SW 1271 (cell line): ENCODE results near the gene ARHGEF40.

Experiments used
- DNase-seq, 2 experiments: peaks; one replicate each; lab custom pipeline; 2025; lab: John Stamatoyannopoulos, UW

The ARHGEF40 gene

GRCh38 chr14:21098076-21098891 is 28.2 kb downstream of the ARHGEF40 start, which contains the start of gene ZNF219:
ZNF219 (minus strand) TSS chr14:21098655; CDS start chr14:21093591, 5,064 bp downstream.
- DNase-seq: peak in 1 of 2 experiments; percentile 59

DNA sequence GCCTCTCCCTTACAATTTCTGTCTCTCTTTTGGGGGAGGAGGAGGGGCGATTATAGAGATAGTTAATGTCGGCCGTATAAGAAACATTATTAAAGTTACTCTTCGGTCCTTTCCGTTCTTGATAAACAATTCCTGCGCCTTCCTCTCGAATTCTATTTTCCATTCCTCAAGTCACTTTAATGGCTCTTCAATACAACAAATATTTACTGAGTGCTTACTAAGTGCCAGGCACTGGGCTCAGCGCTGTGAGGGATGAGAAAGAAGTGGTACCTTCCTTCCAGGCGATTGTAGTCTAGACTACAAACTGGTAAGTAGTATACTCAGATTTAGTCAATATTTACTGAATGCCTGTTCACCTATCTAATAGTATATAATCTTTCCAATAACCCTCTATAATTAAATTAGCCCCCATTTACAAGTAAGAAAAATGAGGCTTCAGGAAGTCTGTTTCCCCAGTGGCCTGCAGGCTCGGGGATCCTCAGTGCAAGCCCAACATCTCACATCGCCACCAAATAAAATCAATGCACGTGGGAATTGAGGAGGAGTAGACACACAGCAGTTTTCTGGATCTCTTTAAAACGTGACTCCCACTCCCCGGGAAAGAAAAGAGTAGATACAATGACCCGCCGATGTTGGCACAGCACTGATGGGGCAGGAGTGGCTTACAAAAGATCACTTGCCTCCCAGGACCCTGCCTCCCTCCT is 28.9 kb downstream of the ARHGEF40 start:
- no peak for DNase-seq

DNA sequence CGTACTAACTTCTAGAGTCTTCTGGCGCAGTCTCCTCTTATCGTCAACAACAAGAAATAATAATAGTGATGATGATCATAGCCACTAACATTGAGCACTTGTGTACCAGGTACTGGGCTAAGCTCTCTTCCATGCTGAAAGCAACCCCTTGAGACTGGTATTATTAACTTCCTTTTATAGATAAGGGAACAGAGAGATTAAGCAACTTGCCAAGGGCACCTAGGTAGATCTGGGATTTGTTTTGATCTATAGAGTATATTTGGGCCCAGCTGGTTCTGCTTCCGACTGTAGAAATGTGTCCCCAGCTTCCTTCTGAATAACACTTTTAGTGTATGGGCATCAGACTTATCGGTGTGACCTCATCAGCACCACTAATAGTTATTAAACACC is 29.5 kb downstream of the ARHGEF40 start:
- no peak for DNase-seq

DNA sequence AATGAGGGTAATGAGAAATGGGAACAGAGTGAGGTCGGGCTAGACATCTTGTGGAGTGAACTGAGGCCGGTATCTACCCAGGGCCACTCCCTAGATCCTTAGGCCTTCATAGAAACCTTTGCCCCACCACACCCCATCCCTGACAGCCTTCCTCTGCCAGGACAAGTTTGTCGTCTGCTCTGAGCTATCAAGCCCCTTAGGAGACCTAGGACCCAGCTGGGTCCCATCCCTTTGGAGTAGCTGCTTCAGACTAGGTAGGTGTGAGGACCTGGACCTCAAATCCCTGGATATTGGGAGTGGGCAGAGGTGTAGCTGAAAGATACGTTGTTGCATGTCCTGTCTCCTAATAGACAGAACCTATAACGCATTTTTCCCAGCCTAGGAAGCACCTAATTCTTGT is 30.8 kb downstream of the ARHGEF40 start, which contains the start of gene TMEM253:
TMEM253 (plus strand) TSS at position 136 of the 400 bp plus-strand sequence. CDS start 278 bp downstream, outside the sequence.
- DNase-seq: no peak

DNA sequence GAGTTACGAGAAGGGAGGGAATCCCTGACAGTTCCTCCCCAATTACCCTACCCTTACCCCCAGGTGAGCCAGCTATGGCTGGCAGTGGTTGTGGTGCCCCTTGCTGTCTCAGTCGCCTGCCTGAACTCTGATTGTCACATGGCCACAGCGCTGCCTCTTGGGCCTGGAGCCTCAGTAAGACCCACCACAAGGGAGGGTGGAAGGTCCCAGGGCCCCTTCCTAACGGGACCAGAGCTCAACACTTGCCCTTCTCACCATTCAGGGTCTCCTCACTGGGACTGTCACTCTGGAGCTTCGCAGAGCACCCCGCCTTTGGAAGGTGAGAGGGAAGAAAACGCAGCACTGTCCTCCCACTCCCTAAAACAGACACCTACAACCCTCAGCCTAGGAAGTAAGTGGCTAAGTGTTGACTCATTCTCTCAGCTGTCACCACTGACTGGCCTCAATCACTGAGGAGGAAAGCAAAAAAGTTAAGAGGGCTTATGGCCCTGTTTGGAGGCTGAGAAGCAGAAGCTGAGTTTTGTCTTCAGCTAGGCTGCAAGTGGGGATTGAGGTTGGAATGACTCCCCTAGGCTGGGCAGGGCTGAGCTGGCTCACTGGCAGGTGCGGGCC is 31.8 kb downstream of the ARHGEF40 start:
- no peak for DNase-seq

DNA sequence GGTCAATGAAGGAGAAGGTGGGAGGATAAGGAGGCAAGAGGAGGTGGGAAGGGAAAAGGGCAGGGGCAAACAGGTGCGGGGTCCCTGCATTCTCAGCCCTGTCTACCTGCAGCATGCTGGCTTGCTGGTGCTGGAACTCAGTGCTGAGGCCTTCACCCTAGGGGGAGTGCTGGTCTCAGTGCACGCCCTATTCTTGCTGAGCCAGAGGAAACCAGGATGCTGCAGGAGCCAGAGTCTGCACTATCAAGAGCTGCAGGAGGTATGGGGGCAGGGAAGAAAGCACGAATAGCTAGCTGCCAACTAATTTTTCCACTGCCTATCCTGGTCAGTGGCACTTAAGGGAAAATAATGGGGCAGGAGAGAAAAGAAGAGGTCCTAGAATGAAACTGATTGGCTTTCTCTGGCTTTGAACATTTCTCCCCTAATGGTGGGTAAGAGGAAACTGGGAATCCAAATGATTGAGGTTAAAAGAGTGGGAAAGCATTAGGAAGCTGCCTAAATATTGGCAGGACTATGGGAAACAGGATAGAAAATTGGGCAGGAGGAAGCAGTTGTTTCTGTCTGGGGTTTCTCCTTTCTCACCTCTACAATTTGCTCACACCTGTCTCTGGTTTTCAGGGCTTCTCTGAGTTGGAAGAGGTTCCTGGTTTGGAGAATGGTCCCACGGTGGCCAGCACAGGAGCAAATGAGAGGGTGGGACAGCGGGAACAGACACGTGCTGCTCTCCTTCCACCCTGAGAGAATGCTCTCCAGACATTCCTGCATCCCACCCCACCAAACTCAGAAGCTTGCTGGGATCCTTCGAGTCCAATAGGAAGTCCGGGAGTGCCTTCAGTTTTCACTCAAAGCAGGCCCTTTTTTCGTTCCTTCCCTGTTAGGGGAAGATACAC is 32.7 kb downstream of the ARHGEF40 start:
- DNase-seq: no peak

DNA sequence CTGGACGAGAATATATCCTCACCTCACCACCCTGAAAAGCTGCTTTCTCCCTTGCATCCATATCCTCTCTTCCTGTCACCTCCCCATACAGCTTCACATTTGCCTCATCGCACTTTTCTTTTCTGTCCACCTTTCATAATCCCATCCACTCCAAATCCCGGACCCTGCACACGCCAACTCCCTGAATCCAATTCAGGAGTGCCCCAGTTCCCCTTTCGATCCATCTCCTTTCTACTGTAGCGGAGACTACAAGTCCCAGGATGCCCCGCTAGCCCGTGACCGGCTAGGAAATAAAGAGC is 33.3 kb downstream of the ARHGEF40 start:
- no peak for DNase-seq

DNA sequence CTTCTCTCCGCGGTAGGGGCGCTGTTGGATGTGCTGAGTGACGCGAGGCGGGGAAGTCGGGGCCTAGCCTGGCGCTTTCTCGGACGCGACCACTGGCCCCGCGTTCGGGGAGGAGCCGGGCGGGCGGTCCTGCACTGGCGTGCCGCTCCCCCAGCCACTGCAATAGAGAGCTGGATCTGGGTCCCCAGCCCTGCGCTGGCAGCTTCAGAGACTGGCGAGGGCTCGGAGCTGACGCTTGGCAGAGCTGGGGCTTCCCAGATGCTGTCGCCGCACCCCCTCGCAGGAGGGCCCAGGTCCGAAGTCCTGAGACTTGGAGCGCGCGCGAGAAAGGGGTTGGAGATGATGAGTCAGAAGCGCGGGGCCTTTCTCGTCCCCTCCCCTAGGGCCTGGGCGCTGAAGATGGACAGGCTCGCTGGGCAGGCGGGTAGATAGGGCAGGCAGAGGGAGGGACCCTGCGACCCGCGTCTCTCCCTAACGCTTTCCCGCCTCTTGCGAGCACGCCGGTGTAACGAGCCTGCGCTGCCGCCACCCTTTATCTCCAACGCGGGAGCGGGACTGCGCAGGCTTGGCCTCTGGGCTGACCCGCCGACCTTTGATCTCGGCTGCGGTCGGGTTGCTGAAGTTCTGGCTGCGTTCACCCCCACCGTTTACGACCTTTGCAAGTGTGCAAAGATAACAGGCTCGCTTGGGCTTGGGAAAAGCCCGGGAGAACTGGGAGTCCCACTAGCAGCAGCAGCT is 33.8 kb downstream of the ARHGEF40 start:
- peak; percentile 95 for DNase-seq

GRCh38 chr14:21104448-21105060 is 34.5 kb downstream of the ARHGEF40 start:
- peak; percentile 43 to 82 for DNase-seq

- no peak for DNase-seq
Observed at GRCh38 chr14:21105095-21105494, 35.0 kb downstream of the ARHGEF40 start.

DNA sequence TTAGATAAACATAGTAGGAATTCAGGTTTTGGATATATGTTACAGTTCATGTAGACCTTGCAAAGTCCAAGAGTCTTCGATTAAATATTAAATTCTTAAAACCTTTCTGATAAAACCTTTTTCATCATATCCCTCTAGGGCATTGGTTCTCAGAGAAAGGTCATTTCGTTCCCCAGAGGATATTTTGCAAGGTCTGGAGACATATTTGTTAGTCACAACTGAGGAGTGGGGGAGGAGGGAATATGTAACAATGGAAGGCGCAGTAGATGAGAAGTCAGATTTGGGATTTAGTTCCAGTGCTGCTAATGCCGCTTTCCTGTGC is 36.0 kb downstream of the ARHGEF40 start:
- no peak for DNase-seq

DNA sequence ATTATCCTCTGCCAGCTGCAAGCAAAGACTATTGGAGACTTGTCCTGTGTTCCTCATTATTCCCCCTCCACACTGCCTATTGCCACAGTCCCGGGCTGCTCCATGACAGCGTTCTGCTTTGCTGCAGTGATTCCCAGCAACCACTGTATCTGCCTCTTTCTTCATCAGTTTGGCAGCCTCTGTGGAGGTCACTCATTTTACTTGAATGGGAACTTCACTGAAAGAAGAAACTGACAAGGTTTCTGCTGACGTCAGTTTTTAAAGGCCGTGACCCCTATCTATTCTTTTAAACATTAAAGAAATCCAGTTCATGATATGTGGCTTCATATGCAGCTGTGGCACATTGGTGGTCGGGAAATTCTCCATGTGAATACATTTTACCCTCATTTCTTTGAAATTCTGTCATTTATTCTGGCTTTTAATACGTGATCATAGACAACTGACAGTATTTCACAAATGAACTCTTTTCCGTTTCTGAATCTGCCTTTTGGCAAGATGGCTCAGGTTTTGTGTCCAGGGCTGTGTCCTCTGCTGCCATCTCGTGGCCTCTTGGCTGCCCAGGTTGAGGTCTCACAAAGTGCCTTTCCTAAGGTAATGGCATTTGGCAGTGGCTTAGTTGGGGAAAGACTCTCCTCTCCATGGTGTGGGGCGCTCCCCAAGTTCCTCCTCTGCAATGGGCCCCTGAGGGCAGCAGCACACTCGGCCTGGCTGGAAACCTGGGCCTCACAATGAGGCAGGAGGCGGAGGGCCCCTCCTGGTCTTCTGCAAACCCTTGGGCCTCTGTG is 36.6 kb downstream of the ARHGEF40 start:
- peak; percentile 36 to 74 for DNase-seq

DNA sequence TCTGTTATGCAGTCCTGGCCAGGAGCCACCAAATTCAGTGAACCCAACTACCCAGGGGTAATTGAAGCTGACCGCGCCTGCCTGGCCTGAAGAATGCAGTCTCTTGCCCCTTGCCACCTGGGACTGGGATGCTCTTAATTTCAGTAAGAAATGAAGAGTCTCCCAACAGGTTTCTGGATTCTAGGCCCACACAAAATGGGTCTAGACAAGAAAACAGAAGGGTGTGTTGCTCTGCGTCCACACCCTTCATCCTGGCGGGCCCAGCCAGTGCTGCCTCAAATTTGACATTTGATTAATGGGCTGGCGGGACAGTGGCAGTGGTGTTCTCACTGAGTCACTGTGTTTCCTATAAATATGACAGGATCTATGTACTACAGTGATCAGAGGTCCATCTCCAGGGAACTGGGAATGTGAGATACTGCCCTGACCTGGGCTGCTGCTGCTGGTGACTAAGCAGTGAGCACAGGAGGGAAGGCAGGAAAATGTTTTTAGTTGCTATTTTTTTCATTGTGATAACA is 37.2 kb downstream of the ARHGEF40 start:
- no peak for DNase-seq

DNA sequence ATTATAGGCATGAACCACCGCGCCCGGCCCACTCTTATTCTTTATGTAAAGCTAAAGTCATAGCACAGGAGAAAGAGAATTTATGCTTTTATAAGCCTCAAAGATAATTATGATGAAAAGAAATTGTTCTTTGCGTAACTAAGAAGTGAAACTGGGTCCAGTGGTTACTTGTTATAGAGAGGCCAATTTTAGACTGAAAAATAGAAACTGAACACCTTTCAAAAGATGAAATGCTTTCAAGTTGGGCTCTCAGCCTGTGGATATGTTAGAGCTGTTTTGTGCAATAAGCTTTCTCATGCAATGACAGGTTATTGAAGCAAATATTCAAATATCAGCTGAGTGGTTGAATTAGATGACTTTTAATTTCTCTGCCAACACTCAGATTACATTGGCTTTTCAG is 38.7 kb downstream of the ARHGEF40 start:
- no peak for DNase-seq

DNA sequence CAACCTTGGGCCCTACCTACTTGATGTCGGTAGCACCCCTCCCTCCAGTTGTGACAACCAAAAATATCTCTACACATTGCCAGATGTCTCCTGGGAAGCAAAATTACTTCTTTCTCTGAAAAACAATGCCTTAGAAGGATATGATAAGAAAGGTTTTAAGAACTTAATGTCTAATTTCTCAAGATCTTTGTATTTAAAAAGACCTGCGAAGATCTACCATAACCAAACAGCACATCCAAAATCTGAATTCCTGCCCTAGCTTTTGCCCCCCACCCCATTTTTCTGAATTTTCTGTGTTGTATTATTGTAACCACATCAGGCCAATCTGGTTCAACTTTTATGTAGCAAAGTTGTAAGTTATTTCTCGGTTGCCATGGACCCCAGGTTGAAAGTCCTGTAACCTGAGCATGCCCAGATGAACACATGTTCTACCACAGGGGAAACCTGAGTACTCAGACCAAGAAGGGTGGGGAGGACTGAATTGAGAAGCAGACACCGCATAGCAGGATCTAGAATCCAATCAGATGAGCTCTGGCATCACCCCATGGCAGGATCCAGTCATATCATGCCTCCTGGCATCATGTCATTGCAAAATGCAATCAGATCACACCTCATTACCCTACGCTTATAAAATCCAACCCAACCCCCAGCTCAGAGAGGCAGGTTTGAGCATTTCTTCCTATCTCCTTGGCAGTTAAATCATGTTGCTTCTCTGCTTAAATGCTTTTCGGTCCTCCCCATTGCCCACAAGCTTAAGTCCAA is 39.5 kb downstream of the ARHGEF40 start:
- DNase-seq: no peak

DNA sequence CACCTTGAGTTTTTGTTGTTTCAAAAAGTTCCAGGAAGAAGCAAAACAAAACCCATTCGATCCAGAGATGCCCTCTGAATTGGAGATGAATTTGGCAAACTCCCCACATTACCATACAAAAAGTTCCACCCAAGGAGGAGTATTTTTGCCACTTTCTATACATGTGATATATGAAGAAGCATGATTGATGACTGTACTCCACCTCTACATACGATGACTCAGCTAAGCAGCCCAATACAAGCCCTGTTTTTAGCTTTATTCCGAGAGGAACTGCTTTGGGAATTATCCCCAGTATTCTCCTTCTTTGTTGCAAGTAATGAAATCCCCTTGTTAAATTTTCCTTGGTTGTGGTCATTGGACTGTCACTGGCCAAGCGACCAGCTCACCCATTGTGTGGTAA is 42.2 kb downstream of the ARHGEF40 start:
- no peak for DNase-seq

DNA sequence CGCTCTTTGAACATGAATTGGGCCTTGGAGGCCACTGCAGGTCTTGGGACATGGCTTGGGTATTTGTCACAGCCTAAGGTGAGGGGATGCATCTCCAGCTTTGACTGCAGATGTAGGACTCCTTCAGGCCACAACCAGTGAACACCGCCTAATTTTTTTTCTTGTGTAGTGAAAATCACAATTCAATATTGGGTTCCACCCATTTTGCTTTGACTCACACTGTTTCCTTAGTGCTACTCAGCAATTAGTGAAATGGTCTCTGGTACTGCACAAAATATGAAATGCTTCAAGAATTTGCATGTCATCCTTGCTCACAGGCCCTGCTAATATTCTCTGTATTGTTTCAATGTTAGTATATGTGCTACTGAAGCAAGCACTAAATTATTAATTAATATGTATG is 43.3 kb downstream of the ARHGEF40 start:
- no peak for DNase-seq

GRCh38 chr14:21118933-21119332 is 48.8 kb downstream of the ARHGEF40 start:
- DNase-seq: no peak

DNA sequence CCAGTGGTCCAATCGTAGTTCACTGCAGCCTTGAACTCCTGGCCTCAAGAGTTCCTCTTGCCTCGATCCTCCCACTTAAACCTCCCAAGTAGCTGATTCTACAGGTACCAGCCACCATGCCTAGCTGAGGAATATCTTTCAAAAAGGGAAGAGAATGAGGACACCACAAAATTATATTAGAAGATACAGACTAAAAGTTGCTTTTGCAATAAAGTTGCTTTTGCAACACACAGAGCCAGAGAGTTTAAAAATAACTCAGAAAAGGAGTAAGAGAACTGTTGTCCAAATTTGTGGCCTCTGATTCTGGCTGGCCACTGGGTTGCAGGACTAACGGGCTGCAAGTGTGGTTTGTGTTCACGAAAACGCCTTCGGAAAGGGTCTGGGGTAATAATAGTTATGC is 50.6 kb downstream of the ARHGEF40 start:
- no peak for DNase-seq
